CD4-positive, alpha-beta T cell (primary cell): ENCODE results near the gene CEACAM7. TPM values are rescaled to one million over a fixed set of nuclear protein-coding genes. Genes with fewer than 3 reads are reported as not detected.

Source experiments
- ATAC-seq: fragments of 200-7000 bp; cut with Tn5 transposase; one replicate; pipeline ENCODE4 v1.10.0; 2022; ENCODE audit warnings: mild to moderate bottlenecking; ENCODE audit not compliant: poor library complexity
- CTCF ChIA-PET: fragments of 350-600 bp; sonication (Branson Sonifier 250); formaldehyde crosslinking; loops from one replicate; lab custom pipeline; 2021; ENCODE audit warnings: antibody characterized with exemption, inconsistent platforms; lab: Charles Lee
- POLR2A ChIA-PET: fragments of 350-600 bp; sonication (Branson Sonifier 250); formaldehyde crosslinking; loops from one replicate; lab custom pipeline; 2021; ENCODE audit warnings: antibody characterized with exemption, inconsistent platforms; lab: Charles Lee
- DNase-seq, 14 experiments: peaks; one replicate each; pipeline ENCODE4 v3.0.0-alpha.2; 2013 to 2020; ENCODE audit warnings: mixed read lengths in 2 of 14
- H3K27ac ChIP-seq, 2 donors: one replicate each; pipeline versions ENCODE4 v1.5.1 to v1.7.0; 2013; ENCODE audit warnings: low read length in 2 of 2, low read depth in 1 of 2, mild to moderate bottlenecking in 1 of 2
- H3K27me3 ChIP-seq, 2 experiments: 1 replicate in 1 of 2; 2 replicates in 1 of 2; pipeline versions ENCODE4 v1.6.1 to v1.7.0; 2013; ENCODE audit warnings: low read length in 2 of 2, control low read depth in 1 of 2, mild to moderate bottlenecking in 1 of 2, moderate library complexity in 1 of 2; ENCODE audit not compliant: insufficient read depth in 2 of 2, control insufficient read depth in 1 of 2
- H3K36me3 ChIP-seq: one replicate; pipeline ENCODE4 v1.6.1; 2013; ENCODE audit warnings: low read length, control low read depth; ENCODE audit not compliant: insufficient read depth
- H3K4me1 ChIP-seq: one replicate; pipeline ENCODE4 v1.6.1; 2013; ENCODE audit warnings: low read length, control low read depth; ENCODE audit not compliant: insufficient read depth
- H3K4me3 ChIP-seq: one replicate; pipeline ENCODE4 v1.5.1; 2013; ENCODE audit warnings: mild to moderate bottlenecking, low read length, moderate library complexity
- H3K9me3 ChIP-seq, 2 experiments: 1 replicate in 1 of 2; 2 replicates in 1 of 2; pipeline versions ENCODE4 v1.6.1 to v1.7.0; 2013; ENCODE audit warnings: low read length in 2 of 2, mild to moderate bottlenecking in 2 of 2, control low read depth in 1 of 2, moderate library complexity in 1 of 2; ENCODE audit not compliant: control insufficient read depth in 1 of 2, insufficient read depth in 1 of 2
- H3K27ac Mint-ChIP-seq: one replicate; pipeline ENCODE4 v1.8.0; 2020; ENCODE audit warnings: mixed read lengths
- H3K27me3 Mint-ChIP-seq: one replicate; pipeline ENCODE4 v1.8.0; 2021; ENCODE audit warnings: mixed read lengths
- H3K36me3 Mint-ChIP-seq: one replicate; pipeline ENCODE4 v1.8.0; 2021; ENCODE audit warnings: low read depth, mixed read lengths
- H3K4me1 Mint-ChIP-seq: one replicate; pipeline ENCODE4 v1.8.0; 2021; ENCODE audit warnings: low read depth, mixed read lengths
- H3K4me3 Mint-ChIP-seq: one replicate; pipeline ENCODE4 v1.8.0; 2020; ENCODE audit warnings: mild to moderate bottlenecking, mixed read lengths
- H3K9me3 Mint-ChIP-seq: one replicate; pipeline ENCODE4 v1.8.0; 2020; ENCODE audit warnings: mixed read lengths
- CTCF ChIP-seq: fragments of 200-600 bp; IDR thresholded peaks from one replicate; pipeline ENCODE4 v1.8.0; 2022; ENCODE audit warnings: antibody characterized with exemption, mild to moderate bottlenecking
- intact Hi-C, 2 experiments: fragments of 100-400 bp; cut with DNase I in 1 of 2; cut with micrococcal nuclease in 1 of 2; formaldehyde crosslinking; loops; one replicate each; pipeline versions ENCODE4 v1.15.1 to v1.9.0; 2023 to 2025; cut with DNase I, micrococcal nuclease
- total RNA-seq, 174 experiments: library from RNA in 2 of 174; stranded (reverse) in 2 of 174; gene quantifications; one replicate each; pipeline ENCODE4 v1.2.3 and lab custom pipeline; 2021 to 2026

Gene CEACAM7
- total RNA-seq, 2 experiments from 2014 or later: not detected

- no peak overlapping the region for H3K4me3 ChIP-seq
- TF ChIP-seq CTCF: no peak
- ATAC-seq: no peak
- Mint-ChIP-seq H3K36me3 (peaks cover 7% of the 10 kb centered on the region), H3K4me1 (no peaks in the 10 kb centered on the region), H3K4me3 (no peak overlapping the region), H3K27me3 (peaks cover 67% of the 10 kb centered on the region), H3K9me3 (peaks cover 4% of the 10 kb centered on the region), H3K27ac (no peak overlapping the region)
- peaks cover 10 to 25% of the 10 kb centered on the region in 2 experiments for H3K9me3 ChIP-seq
- no peaks in the 10 kb centered on the region for H3K4me1 ChIP-seq
- intact Hi-C loops: loop anchor here (5.0 kb wide), 1 partner anchor 53 kb away; no protein-coding TSS in a partner anchor
- H3K36me3 ChIP-seq: no peaks in the 10 kb centered on the region
- no peak for DNase-seq
- peaks cover 12 to 29% of the 10 kb centered on the region in 2 experiments for H3K27me3 ChIP-seq
- CTCF ChIA-PET: interaction anchor here (2.0 kb wide), 1 partner anchor 12 kb away, joined by 6 read pairs; no protein-coding TSS in a partner anchor
- POLR2A ChIA-PET: no interaction called here
- H3K27ac ChIP-seq: no peak overlapping the region
Observed at GRCh38 chr19:41694831-41695635, 7.0 kb upstream of the CEACAM7 start.

GRCh38 chr19:41694196-41694595 is 6.1 kb upstream of the CEACAM7 start:
- Histone ChIP-seq H3K27me3 (peaks cover 12 to 29% of the 10 kb centered on the region in 2 experiments), H3K36me3 (no peaks in the 10 kb centered on the region), H3K9me3 (peaks cover 10 to 25% of the 10 kb centered on the region in 2 experiments), H3K27ac (no peak overlapping the region), H3K4me3 (no peak overlapping the region), H3K4me1 (no peaks in the 10 kb centered on the region)
- no peak for DNase-seq
- TF ChIP-seq CTCF: no peak
- H3K4me3 Mint-ChIP-seq: no peak overlapping the region
- peaks cover 67% of the 10 kb centered on the region for H3K27me3 Mint-ChIP-seq
- H3K4me1 Mint-ChIP-seq: no peaks in the 10 kb centered on the region
- no peak for ATAC-seq
- peaks cover 7% of the 10 kb centered on the region for H3K36me3 Mint-ChIP-seq
- ChIA-PET POLR2A (no interaction called here), CTCF (interaction anchor here (1.0 to 2.0 kb wide), 2 partner anchors 13 to 52 kb away, joined by 3 to 6 read pairs; no protein-coding TSS in a partner anchor)
- H3K27ac Mint-ChIP-seq: no peak overlapping the region
- intact Hi-C loops: loop anchor here (5.0 kb wide), 1 partner anchor 52 kb away; no protein-coding TSS in a partner anchor
- peaks cover 4% of the 10 kb centered on the region for H3K9me3 Mint-ChIP-seq

- peak; percentile 59 for TF ChIP-seq CTCF
- Histone ChIP-seq H3K4me1 (no peaks in the 10 kb centered on the region), H3K4me3 (no peak overlapping the region), H3K27ac (no peak overlapping the region), H3K27me3 (peaks cover 10 to 29% of the 10 kb centered on the region in 2 experiments), H3K36me3 (no peaks in the 10 kb centered on the region), H3K9me3 (peaks cover 10 to 19% of the 10 kb centered on the region in 2 experiments)
- H3K36me3 Mint-ChIP-seq: peaks cover 7% of the 10 kb centered on the region
- H3K9me3 Mint-ChIP-seq: peaks cover 4% of the 10 kb centered on the region
- ATAC-seq (no peak), DNase-seq (peak in 7 of 14 experiments; percentile 8 to 61 (median 16))
- H3K4me1 Mint-ChIP-seq: no peaks in the 10 kb centered on the region
- ChIA-PET POLR2A (interaction anchor here (0.7 kb wide), 1 partner anchor 49 kb away, joined by 3 read pairs; no protein-coding TSS in a partner anchor), CTCF (interaction anchor here (1.9 to 2.2 kb wide), 2 partner anchors 15 to 50 kb away, joined by 8 to 10 read pairs; no protein-coding TSS in a partner anchor)
- H3K27me3 Mint-ChIP-seq: peaks cover 57% of the 10 kb centered on the region
- no peak overlapping the region for H3K4me3 Mint-ChIP-seq
- H3K27ac Mint-ChIP-seq: no peak overlapping the region
- intact Hi-C loops: loop anchor here (5.0 kb wide), 1 partner anchor 49 kb away; no protein-coding TSS in a partner anchor
Observed at GRCh38 chr19:41691268-41691970, 3.3 kb upstream of the CEACAM7 start.
